Epithelial cell of esophagus (primary cell): ENCODE measurements around the gene ADSS2.

Experiments
- DNase-seq: peaks from one replicate; pipeline ENCODE4 v3.0.0; 2010; ENCODE audit warnings: low read depth
- H3K4me3 ChIP-seq: 2 replicates; pipeline ENCODE4 v1.5.1; 2011; ENCODE audit warnings: mild to moderate bottlenecking, low read length, control low read depth
- TF ChIP-seq, protein P1 (sequence below): IDR thresholded peaks from 2 replicates; pipeline ENCODE4 v1.5.1; 2011; ENCODE audit warnings: low read depth, mild to moderate bottlenecking, low read length, control low read depth, inconsistent platforms; ENCODE audit not compliant: insufficient read depth; ENCODE audit errors: missing control alignments

Gene ADSS2

DNA sequence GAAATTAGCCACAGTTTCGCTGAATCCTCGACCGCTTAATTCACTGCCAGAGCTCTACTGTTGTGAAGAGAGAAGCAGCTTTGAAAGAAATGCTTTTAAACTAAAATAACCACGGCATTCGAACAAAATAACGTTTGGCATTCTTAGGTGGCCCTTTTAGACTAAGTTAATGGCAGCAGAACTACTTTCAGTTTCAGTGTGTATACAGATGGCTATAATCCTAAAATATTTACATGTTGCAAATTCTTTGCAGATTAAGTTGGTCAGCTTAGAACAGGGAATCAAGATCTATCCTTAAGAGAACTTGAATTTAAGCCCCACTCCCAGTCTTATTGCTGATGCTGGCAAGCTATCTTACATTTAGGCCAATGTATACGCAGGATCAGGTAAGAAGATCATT is 62.7 kb downstream of the ADSS2 start:
- DNase-seq = no peak
- H3K4me3 ChIP-seq = no peak overlapping the region
- TF ChIP-seq, protein P1, sequence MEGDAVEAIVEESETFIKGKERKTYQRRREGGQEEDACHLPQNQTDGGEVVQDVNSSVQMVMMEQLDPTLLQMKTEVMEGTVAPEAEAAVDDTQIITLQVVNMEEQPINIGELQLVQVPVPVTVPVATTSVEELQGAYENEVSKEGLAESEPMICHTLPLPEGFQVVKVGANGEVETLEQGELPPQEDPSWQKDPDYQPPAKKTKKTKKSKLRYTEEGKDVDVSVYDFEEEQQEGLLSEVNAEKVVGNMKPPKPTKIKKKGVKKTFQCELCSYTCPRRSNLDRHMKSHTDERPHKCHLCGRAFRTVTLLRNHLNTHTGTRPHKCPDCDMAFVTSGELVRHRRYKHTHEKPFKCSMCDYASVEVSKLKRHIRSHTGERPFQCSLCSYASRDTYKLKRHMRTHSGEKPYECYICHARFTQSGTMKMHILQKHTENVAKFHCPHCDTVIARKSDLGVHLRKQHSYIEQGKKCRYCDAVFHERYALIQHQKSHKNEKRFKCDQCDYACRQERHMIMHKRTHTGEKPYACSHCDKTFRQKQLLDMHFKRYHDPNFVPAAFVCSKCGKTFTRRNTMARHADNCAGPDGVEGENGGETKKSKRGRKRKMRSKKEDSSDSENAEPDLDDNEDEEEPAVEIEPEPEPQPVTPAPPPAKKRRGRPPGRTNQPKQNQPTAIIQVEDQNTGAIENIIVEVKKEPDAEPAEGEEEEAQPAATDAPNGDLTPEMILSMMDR = no peak

DNA sequence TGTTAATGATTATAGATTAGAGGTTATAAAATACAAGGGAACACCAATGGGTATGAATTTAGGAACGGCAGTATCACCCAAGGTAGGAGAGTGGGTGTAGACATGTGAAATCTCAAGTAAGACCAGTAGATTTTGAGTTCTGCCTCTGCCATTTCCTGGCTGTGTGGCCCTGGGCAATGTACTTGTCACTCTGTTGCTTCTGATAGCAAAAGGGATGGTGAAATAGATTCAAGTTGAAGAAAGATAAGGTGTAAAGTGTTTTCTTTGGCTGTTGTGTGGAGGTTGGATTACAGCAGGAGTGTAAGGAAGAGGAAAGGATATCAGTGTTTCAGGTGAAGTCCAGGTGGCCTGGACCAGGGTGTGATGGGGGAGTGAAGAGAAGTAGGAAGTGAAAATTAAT is 64.3 kb downstream of the ADSS2 start:
- TF ChIP-seq, protein P1 = no peak
- no peak for DNase-seq
- no peak overlapping the region for H3K4me3 ChIP-seq

- TF ChIP-seq, protein P1 = no peak
- no peak for DNase-seq
- no peak overlapping the region for H3K4me3 ChIP-seq
Observed at GRCh38 chr1:244386595-244386994, 65.1 kb downstream of the ADSS2 start.

- no peak for DNase-seq
- TF ChIP-seq, protein P1 = no peak
- H3K4me3 ChIP-seq = no peak overlapping the region
Observed at GRCh38 chr1:244384066-244384465, 67.6 kb downstream of the ADSS2 start.

DNA sequence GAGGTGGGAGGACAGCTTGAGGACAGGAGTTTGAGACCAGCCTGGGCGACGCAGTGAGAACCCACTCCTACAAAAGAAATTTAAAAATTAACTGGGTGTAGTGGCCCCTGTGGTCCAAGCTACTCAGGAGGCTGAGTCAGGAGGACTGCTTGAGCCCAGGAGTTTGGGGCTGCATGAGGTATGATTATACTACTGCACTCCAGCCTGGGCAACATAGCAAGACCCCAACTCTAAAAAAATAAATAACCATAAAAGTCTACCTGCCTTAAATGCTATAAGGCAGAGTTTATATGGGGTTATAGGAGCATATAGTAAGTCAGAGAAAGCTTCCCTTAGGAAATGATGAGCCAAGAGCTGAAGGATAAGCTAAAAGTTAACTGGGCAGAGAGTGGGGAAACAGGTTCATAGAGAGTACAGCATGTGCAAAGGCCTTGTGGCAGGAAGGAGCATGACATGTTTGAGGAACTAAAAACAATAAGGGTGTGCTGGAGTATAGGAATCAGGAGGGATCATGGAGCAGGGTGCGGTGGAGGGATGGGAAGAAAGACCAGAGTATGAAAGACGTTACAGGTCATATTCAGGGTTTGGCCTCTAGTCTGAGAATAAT is 68.3 kb downstream of the ADSS2 start:
- no peak overlapping the region for H3K4me3 ChIP-seq
- DNase-seq = no peak
- TF ChIP-seq, protein P1 = no peak

DNA sequence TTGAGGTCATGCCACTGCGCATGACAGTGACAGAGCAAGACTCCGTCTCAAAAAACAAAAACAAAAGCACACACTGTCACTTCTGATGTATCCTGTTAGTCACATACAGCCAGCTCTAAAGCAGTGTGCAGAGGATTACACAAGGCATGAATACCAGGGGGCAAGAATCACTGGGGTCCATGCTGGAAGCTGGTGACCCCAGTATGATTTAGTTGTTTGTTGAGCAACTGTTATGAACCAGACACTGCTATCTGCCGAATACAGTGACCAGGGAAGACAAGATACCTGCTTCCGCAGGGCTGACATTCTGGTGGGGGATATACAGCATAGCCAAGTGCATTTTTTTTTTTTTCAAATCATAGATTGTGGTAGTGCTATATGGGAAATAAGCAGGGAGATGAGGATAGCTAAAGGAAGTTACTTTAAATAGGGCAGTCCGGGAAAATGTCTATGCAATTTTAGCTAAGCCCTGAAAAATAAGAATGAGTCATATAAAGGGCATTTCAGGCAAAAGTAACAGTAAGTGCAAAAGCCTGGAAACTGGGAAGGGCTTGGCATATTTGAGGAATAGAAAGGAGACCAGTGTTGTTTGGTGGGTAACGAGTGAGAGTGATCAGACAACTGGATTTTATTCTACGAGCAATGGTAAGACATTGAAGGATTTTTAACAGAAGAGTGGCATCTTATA is 69.7 kb downstream of the ADSS2 start:
- no peak overlapping the region for H3K4me3 ChIP-seq
- TF ChIP-seq, protein P1 = no peak
- peak; percentile 28 for DNase-seq

DNA sequence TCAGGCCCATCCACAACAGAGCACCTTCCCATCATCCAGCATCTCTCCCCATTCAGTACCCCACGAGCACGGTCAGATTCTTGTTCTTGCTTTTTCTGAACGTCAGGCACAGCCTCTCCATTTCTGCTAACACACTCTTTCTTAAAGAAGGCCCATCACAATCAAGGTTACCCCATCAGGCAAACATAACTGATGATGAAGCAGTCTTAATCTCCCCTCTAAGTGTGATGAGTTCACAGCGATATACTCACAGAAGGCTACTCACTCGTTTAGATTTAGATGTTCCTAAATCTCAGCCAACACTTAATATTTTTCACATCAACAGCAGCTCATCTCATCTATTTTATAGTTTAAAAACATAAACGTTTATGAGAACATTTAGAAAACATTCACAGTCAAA is 75.6 kb downstream of the ADSS2 start:
- TF ChIP-seq, protein P1 = no peak
- DNase-seq = no peak
- H3K4me3 ChIP-seq = no peak overlapping the region
